GM12864 (cell line): ENCODE data around the gene DEPDC5.

Source experiments
- DNase-seq: peaks from one replicate; pipeline ENCODE4 v3.0.0-alpha.2; 2011; ENCODE audit warnings: low read depth
- H3K4me3 ChIP-seq: 2 replicates; pipeline ENCODE4 v1.5.1; 2011; ENCODE audit warnings: mild to moderate bottlenecking, low read depth, low read length, control low read depth
- TF ChIP-seq, protein P1 (sequence below): IDR thresholded peaks from 2 replicates; pipeline ENCODE4 v1.5.1; 2011; ENCODE audit warnings: low read depth, mild to moderate bottlenecking, moderate library complexity, low read length, control low read depth, inconsistent platforms; ENCODE audit errors: missing control alignments

Gene DEPDC5

DNA sequence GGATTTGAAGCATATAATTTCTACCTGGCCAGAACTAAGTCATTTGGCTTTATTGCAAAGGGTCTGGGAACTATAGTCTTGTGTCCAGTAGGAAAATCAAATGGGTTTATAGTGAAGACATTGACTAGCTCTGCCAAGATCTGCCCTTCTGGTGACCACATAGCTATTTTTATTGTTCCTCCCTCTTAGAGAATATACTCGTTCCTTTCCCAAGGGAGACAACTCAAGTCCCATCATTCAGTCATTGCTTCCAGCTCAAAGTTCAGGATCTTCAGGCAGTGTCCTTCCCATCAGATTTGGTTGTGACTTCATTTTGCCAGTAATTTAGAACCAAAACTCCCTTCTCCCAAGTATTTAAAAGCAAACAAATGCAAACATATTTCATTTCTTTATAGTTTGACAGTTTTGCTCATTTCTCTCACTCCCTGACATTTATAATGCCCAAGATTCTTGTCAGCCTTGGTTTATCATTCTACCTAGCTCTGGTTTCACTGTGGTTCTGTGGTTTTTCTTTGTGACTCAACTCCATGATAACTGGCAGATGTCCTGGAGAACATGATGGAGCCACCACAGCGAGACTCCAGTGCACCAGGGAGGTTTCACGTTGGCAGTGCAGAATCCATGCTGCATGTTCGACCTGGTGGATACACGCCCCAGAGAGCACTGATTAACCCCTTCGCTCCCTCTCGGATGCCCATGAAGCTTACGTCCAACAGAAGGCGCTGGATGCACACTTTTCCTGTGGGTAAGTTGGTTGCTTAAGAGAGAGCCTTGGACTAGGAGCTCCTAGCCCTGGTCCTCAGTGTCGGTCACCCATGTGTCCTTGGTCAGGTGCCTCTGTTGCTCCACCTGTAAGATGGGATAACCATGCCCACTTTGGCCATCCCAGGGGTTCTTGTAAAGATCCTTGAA, 64.9 kb downstream of the DEPDC5 start:
- H3K4me3 ChIP-seq, result no peak overlapping the region
- TF ChIP-seq, protein P1, sequence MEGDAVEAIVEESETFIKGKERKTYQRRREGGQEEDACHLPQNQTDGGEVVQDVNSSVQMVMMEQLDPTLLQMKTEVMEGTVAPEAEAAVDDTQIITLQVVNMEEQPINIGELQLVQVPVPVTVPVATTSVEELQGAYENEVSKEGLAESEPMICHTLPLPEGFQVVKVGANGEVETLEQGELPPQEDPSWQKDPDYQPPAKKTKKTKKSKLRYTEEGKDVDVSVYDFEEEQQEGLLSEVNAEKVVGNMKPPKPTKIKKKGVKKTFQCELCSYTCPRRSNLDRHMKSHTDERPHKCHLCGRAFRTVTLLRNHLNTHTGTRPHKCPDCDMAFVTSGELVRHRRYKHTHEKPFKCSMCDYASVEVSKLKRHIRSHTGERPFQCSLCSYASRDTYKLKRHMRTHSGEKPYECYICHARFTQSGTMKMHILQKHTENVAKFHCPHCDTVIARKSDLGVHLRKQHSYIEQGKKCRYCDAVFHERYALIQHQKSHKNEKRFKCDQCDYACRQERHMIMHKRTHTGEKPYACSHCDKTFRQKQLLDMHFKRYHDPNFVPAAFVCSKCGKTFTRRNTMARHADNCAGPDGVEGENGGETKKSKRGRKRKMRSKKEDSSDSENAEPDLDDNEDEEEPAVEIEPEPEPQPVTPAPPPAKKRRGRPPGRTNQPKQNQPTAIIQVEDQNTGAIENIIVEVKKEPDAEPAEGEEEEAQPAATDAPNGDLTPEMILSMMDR, result no peak
- no peak for DNase-seq

DNA sequence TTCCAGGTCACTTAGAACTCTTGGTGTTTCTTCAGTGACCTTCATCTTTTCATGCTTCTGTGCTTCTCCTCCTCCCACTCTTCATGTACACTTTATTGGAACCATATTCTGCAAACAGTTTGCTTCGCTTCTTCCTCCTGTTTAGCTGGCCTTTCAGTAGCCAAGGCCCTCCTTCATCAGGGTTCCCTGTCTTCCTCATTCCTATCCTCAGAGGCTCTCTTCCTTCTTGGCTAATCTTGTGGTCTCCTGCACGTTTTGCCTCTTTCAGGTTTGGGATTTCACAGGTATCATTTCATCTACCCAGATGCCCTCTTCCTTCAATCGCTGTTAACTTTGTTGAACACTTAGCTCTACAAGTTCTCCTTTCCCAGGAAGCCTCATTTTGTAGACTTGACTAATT, 66.8 kb downstream of the DEPDC5 start:
- DNase-seq, result no peak
- no peak overlapping the region for H3K4me3 ChIP-seq
- TF ChIP-seq, protein P1, result no peak

DNA sequence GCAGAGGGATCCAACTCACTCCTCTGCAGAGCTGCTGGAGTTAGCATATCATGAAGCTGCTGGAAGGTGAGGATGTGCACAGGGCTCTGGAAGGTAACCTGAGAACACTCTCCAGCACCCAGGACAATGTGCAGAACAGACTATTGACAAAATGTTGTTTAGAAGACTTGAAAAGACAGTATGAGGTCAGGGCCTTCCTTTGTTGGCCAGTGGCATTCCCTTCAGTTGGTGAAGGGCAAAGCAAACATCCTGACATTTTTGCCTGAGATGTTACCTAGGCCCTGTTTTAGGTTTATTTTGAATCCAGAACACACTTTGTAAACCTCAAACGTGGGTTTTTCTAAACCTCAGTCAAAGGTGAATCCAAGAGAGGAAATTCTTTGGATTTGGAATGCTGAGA, 67.8 kb downstream of the DEPDC5 start:
- H3K4me3 ChIP-seq, result no peak overlapping the region
- DNase-seq, result no peak
- TF ChIP-seq, protein P1, result no peak

DNA sequence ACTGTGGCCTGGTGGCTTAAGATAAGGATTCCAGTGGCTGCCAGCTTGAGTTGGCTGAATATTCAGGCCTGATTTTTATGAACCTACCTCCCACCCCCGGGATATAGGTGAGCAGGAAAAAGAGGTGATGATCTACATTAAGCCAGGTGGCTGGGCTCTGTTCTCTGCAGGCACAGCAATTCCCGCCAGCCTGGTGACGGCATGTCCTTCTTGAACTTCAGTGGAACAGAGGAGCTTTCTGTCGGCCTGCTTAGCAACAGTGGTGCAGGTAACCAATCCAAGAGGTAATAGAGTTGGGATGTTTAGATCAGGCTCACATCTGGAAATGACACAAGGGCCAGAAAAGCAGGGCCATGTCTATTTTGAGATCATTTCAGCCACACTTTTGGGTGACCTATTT, 68.7 kb downstream of the DEPDC5 start:
- TF ChIP-seq, protein P1, result no peak
- no peak overlapping the region for H3K4me3 ChIP-seq
- no peak for DNase-seq

DNA sequence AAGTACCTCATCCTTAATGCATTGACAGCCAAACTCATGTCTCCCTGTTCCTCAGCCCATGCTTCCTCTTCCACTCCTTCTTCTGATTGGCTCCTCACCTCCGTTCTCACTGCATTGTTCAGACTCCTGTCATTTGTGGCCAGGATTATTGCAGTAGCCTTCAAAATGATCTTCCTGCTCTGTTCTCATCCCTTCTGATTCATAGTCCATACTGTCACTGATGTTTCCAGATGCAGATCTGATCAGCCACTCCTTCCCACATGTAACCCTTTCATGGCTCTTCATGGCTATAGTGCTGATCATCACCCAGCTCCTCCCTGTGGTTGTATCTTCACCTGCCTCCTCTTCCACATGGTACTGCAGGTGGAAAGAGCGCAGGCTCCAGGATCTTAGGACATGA, 71.7 kb downstream of the DEPDC5 start:
- no peak overlapping the region for H3K4me3 ChIP-seq
- TF ChIP-seq, protein P1, result no peak
- DNase-seq, result no peak

DNA sequence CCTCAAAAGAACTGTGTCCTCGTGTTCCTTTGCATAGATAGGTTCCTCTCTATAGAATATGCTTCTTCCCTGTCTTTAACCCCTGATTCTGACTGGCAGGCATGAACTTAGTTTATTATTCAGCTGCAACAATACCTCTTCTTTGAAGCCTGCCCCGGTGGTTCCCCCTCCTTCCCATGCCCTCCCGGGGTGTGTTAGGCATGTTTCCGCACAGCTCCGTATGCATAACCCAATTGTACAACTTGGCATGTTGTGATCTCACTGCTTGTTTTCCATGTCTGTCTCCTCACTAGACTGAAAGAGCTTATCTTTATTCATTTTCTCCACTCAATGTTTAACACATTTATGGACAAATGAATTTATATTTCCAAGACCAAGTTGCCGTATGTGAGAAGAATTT, 72.6 kb downstream of the DEPDC5 start:
- TF ChIP-seq, protein P1, result no peak
- H3K4me3 ChIP-seq, result no peak overlapping the region
- DNase-seq, result no peak

DNA sequence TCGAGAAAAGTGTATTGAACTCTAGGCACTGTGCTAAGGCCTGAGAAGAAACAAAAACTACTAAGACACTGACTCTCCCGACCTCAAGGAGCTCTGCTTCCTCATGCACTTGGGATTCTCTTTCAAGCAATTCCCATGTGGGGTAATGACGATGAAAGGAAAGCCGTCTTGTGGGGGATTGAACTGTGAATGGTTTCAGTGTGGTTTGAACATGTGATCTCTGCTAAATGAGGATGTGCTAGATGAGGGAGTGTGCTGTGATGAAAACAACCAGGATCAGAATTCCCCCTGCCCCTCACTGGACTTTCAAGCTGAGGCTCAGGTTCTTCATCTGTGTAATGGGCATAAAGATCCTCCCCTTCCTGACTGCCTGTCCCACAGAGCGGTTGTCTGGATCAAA, 74.9 kb downstream of the DEPDC5 start:
- H3K4me3 ChIP-seq, result no peak overlapping the region
- TF ChIP-seq, protein P1, result no peak
- no peak for DNase-seq
